DND-41 (cell line): ENCODE data around the gene HOXD4.
A peak's percentile ranks its signal among the peaks of the same experiment; 100 is the strongest.

Source experiments
- ATAC-seq: fragments of 200-7000 bp; cut with Tn5 transposase; 3 replicates; pipeline ENCODE4 v1.9.1; 2021; ENCODE audit warnings: low read depth; ENCODE audit not compliant: insufficient read depth
- DNase-seq: peaks from one replicate; pipeline ENCODE4 v3.0.0-alpha.2; 2020
- H2AFZ ChIP-seq: 2 replicates; pipeline ENCODE4 v1.6.0; 2012; ENCODE audit warnings: low read depth, low read length
- H3K27ac ChIP-seq: 2 replicates; pipeline ENCODE4 v1.5.1; 2012; ENCODE audit warnings: low read length, inconsistent platforms
- H3K27me3 ChIP-seq: fragments of 200-600 bp; sonication (generic); 2 replicates; pipeline ENCODE4 v1.6.0; 2012; ENCODE audit warnings: low read length, mild to moderate bottlenecking, inconsistent platforms; ENCODE audit not compliant: insufficient read depth, poor library complexity
- H3K36me3 ChIP-seq: 2 replicates; pipeline ENCODE4 v1.5.1; 2012; ENCODE audit warnings: low read length, inconsistent platforms; ENCODE audit not compliant: insufficient read depth
- H3K4me1 ChIP-seq: 2 replicates; pipeline ENCODE4 v1.5.1; 2012; ENCODE audit warnings: mild to moderate bottlenecking, low read length; ENCODE audit not compliant: insufficient read depth
- H3K4me2 ChIP-seq: 2 replicates; pipeline ENCODE4 v1.6.0; 2012; ENCODE audit warnings: mild to moderate bottlenecking, moderate library complexity, low read length, inconsistent platforms; ENCODE audit not compliant: insufficient read depth
- H3K4me3 ChIP-seq, 2 experiments: fragments of 200-600 bp in 1 of 2; shearing (Covaris generic) in 1 of 2; 2 replicates each; pipeline ENCODE4 v1.5.1; 2012 to 2016; ENCODE audit warnings: inconsistent platforms in 2 of 2, low read length in 2 of 2, mild to moderate bottlenecking in 2 of 2, low read depth in 1 of 2, moderate library complexity in 1 of 2
- H3K79me2 ChIP-seq: 2 replicates; pipeline ENCODE4 v1.6.0; 2012; ENCODE audit warnings: low read length, inconsistent platforms; ENCODE audit not compliant: insufficient read depth
- H3K9ac ChIP-seq: 2 replicates; pipeline ENCODE4 v1.6.0; 2012; ENCODE audit warnings: low read depth, mild to moderate bottlenecking, inconsistent platforms, low read length, moderate library complexity
- H3K9me3 ChIP-seq: 2 replicates; pipeline ENCODE4 v1.5.1; 2012; ENCODE audit warnings: low read length, moderate library complexity, mild to moderate bottlenecking, inconsistent platforms; ENCODE audit not compliant: insufficient read depth, severe bottlenecking
- H4K20me1 ChIP-seq: 2 replicates; pipeline ENCODE4 v1.6.0; 2012; ENCODE audit warnings: low read length; ENCODE audit not compliant: insufficient read depth
- EZH2 ChIP-seq: IDR thresholded peaks from 3 replicates; pipeline ENCODE4 v1.6.1; 2012; ENCODE audit warnings: borderline replicate concordance, low read depth, mild to moderate bottlenecking, moderate library complexity, low read length, inconsistent platforms; ENCODE audit not compliant: severe bottlenecking
- TF ChIP-seq, protein P1 (sequence below): IDR thresholded peaks from 2 replicates; pipeline ENCODE4 v1.5.1; 2012; ENCODE audit warnings: borderline replicate concordance, low read length, moderate library complexity, mild to moderate bottlenecking; ENCODE audit not compliant: poor library complexity, severe bottlenecking; ENCODE audit errors: extremely low read depth

HOXD4 gene

GRCh38 chr2:176177580-176178037 lies 26.3 kb downstream of the HOXD4 start:
- Histone ChIP-seq H3K4me2 (no peak overlapping the region), H4K20me1 (no peaks in the 10 kb centered on the region), H3K4me3 (no peak overlapping the region)

GRCh38 chr2:176178038-176178756 lies 26.8 kb downstream of the HOXD4 start:
- Histone ChIP-seq H3K9me3 (no peaks in the 10 kb centered on the region), H4K20me1 (no peaks in the 10 kb centered on the region), H2AFZ (no peak overlapping the region), H3K27ac (no peak overlapping the region), H3K36me3 (no peaks in the 10 kb centered on the region), H3K9ac (no peak overlapping the region), H3K79me2 (no peaks in the 10 kb centered on the region), H3K4me3 (no peak overlapping the region), H3K27me3 (peaks cover 24% of the 10 kb centered on the region), H3K4me2 (no peak overlapping the region), H3K4me1 (no peaks in the 10 kb centered on the region)
- ATAC-seq (peak; percentile 31; the same call in 1 of the 3 replicates), DNase-seq (no peak)
- TF ChIP-seq, protein P1, sequence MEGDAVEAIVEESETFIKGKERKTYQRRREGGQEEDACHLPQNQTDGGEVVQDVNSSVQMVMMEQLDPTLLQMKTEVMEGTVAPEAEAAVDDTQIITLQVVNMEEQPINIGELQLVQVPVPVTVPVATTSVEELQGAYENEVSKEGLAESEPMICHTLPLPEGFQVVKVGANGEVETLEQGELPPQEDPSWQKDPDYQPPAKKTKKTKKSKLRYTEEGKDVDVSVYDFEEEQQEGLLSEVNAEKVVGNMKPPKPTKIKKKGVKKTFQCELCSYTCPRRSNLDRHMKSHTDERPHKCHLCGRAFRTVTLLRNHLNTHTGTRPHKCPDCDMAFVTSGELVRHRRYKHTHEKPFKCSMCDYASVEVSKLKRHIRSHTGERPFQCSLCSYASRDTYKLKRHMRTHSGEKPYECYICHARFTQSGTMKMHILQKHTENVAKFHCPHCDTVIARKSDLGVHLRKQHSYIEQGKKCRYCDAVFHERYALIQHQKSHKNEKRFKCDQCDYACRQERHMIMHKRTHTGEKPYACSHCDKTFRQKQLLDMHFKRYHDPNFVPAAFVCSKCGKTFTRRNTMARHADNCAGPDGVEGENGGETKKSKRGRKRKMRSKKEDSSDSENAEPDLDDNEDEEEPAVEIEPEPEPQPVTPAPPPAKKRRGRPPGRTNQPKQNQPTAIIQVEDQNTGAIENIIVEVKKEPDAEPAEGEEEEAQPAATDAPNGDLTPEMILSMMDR, result no peak
- no peak for TF ChIP-seq EZH2

More at GRCh38 chr2:176177580-176178037, 26.3 kb downstream of the HOXD4 start:
- Histone ChIP-seq H3K9ac (no peak overlapping the region), H2AFZ (no peak overlapping the region), H3K9me3 (no peaks in the 10 kb centered on the region), H3K79me2 (no peaks in the 10 kb centered on the region), H3K4me1 (no peaks in the 10 kb centered on the region), H3K36me3 (no peaks in the 10 kb centered on the region), H3K27me3 (peaks cover 24% of the 10 kb centered on the region), H3K27ac (no peak overlapping the region)
- no peak for DNase-seq
- TF ChIP-seq, protein P1, result no peak
- no peak for TF ChIP-seq EZH2
- ATAC-seq, result no peak

- H3K4me1 ChIP-seq, result no peaks in the 10 kb centered on the region
- no peaks in the 10 kb centered on the region for H3K9me3 ChIP-seq
- DNase-seq (no peak), ATAC-seq (no peak)
- H3K27ac ChIP-seq, result no peak overlapping the region
- H3K4me2 ChIP-seq, result no peak overlapping the region
- H3K9ac ChIP-seq, result no peak overlapping the region
- no peak overlapping the region for H2AFZ ChIP-seq
- H3K4me3 ChIP-seq, result no peak overlapping the region
- TF ChIP-seq EZH2, result no peak
- TF ChIP-seq, protein P1, result no peak
- peaks cover 23% of the 10 kb centered on the region for H3K27me3 ChIP-seq
- no peaks in the 10 kb centered on the region for H4K20me1 ChIP-seq
- H3K79me2 ChIP-seq, result no peaks in the 10 kb centered on the region
- H3K36me3 ChIP-seq, result no peaks in the 10 kb centered on the region
Measured at GRCh38 chr2:176178757-176179295, 27.5 kb downstream of the HOXD4 start.
